HCT116 (cell line): ENCODE data around the gene TSHZ1.

Experiments
- CTCF ChIP-seq, 3 experiments: fragments of 200-600 bp in 1 of 3; sonication (generic) in 1 of 3; IDR thresholded peaks in 2 of 3; conservative IDR thresholded peaks in 1 of 3; 2 replicates each; pipeline ENCODE4 v1.5.1; 2012 to 2017; ENCODE audit warnings: low read depth in 2 of 3, low read length in 2 of 3, antibody characterized with exemption in 1 of 3, borderline replicate concordance in 1 of 3, control low read depth in 1 of 3, mild to moderate bottlenecking in 1 of 3, mixed read lengths in 1 of 3, mixed run types in 1 of 3, moderate library complexity in 1 of 3; ENCODE audit not compliant: insufficient read depth in 1 of 3
- EZH2 ChIP-seq: fragments of 200-600 bp; sonication (generic); IDR thresholded peaks from 2 replicates; pipeline ENCODE4 v1.6.1; 2017; ENCODE audit warnings: antibody characterized with exemption, mixed run types
- POLR2A ChIP-seq: IDR thresholded peaks from 2 replicates; pipeline ENCODE4 v1.7.0; 2011; ENCODE audit warnings: borderline replicate concordance; ENCODE audit not compliant: insufficient read depth, insufficient read length; ENCODE audit errors: extremely low read depth
- POLR2AphosphoS5 ChIP-seq: IDR thresholded peaks from 2 replicates; pipeline ENCODE4 v1.6.1; 2011; ENCODE audit warnings: mild to moderate bottlenecking, low read depth, low read length, moderate library complexity
- REST ChIP-seq: IDR thresholded peaks from 2 replicates; pipeline ENCODE4 v1.6.1; 2012; ENCODE audit warnings: low read depth
- SP1 ChIP-seq: IDR thresholded peaks from 2 replicates; pipeline ENCODE4 v1.6.1; 2012; ENCODE audit warnings: low read depth
- YY1 ChIP-seq: IDR thresholded peaks from 2 replicates; pipeline ENCODE4 v1.6.1; 2011; ENCODE audit warnings: low read length, low read depth, moderate library complexity, mild to moderate bottlenecking; ENCODE audit not compliant: insufficient replicate concordance; ENCODE audit errors: extremely low read depth

DNA sequence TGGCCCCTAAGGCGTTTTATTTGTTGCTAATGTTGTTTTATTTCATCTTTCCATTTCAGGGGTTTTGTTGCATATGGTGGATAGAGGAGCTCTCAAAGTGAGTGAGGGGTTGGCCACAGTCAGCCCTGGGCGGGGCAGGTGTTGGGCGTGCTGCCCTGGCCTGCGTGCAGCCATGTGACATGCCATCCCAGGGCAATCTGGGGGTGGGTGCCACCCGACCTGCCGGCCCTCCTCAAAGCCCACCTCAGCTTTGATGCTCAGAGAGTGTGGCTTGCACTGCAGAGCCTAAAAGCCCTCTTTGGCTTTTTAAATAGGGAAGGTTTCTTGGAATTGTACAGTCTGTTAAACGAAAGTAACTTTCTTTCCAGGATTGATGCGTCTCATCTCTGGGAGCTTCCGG, 18.4 kb downstream of the TSHZ1 start:
- TF ChIP-seq CTCF (IDR thresholded peaks at IDR 0.05 in 2 of 3, conservative IDR thresholded peaks at IDR 0.05 in 1 of 3; ENCODE audit: borderline replicate concordance in 1 of 3, insufficient read depth in 1 of 3, low read depth in 2 of 3, low read length in 2 of 3) (no peak), POLR2AphosphoS5 (no peak), POLR2A (no peak), REST (no peak), YY1 (no peak), SP1 (no peak), EZH2 (no peak)
